IgD-negative memory B cell (primary cell): ENCODE results near the gene CEP128. TPM values are rescaled to one million over a fixed set of nuclear protein-coding genes. Genes with fewer than 3 reads are reported as not detected.
A peak's percentile ranks its signal among the peaks of the same experiment; 100 is the strongest.

Experiments used
- H3K27ac Mint-ChIP-seq, 3 donors: one replicate each; pipeline ENCODE4 v1.8.0; 2020 to 2022; ENCODE audit warnings: mild to moderate bottlenecking in 3 of 3, mixed read lengths in 3 of 3, moderate library complexity in 1 of 3
- H3K27me3 Mint-ChIP-seq: one replicate; pipeline ENCODE4 v1.8.0; 2021; ENCODE audit warnings: mixed read lengths
- H3K36me3 Mint-ChIP-seq: one replicate; pipeline ENCODE4 v1.8.0; 2020; ENCODE audit warnings: mild to moderate bottlenecking, mixed read lengths
- H3K4me1 Mint-ChIP-seq, 3 donors: one replicate each; pipeline ENCODE4 v1.8.0; 2020 to 2022; ENCODE audit warnings: mixed read lengths in 3 of 3, mild to moderate bottlenecking in 1 of 3
- H3K4me3 Mint-ChIP-seq, 4 donors: one replicate each; pipeline ENCODE4 v1.8.0; 2020 to 2022; ENCODE audit warnings: mild to moderate bottlenecking in 4 of 4, mixed read lengths in 4 of 4, moderate library complexity in 3 of 4
- H3K9me3 Mint-ChIP-seq, 3 donors: one replicate each; pipeline ENCODE4 v1.8.0; 2020 to 2021; ENCODE audit warnings: mixed read lengths in 3 of 3, mild to moderate bottlenecking in 1 of 3
- polyA plus RNA-seq: library from polyadenylated mRNA; unstranded; fragments of 300-500 nt; fragmentation: Illumina TruSeq; gene quantifications from one replicate; pipeline ENCODE4 v1.2.3, GENCODE V29; 2021

The CEP128 gene
- polyA plus RNA-seq, 1 donor from 2014 or later, result 2.8 TPM

DNA sequence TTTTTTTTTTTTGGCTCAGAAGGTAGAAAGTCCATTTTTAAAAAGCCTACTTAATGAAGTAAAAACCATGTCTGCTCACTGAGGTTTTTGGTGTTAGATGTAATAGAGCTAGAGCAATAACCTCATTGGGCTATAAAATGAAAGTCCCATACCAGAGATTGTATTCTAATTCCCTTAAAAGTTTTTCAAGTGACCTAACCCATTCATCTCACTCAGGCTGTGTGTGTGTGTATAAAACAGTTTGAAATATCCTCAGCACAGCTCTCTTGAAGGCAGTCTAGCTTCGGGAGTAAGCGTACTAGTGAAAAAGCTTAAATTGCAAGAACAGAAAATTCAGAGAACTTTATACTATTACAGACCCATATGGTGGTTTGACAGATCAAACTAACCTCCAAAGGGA lies 313.8 kb downstream of the CEP128 start:
- H3K27ac Mint-ChIP-seq, result no peak overlapping the region
- H3K9me3 Mint-ChIP-seq, result peaks cover 0 to 2% (median 0%) of the 10 kb centered on the region in 3 donors

DNA sequence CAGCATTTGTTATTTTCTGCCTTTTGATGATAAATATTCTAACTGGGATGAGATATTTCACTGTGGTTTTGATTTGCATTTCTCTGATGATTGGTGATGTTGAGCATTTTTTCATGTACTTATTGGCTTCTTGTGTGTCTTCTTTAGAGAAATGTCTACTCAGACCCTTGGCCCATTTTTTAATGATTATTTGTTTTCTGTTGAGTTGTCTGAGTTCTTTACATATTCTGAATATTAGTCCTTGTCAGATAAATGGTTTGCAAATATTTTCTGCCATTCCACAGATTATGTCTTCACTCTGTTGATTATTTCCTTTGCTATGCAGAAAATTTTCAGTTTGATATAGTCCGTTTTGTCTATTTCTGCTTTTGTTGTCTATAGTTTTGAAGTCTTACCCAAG lies 317.0 kb downstream of the CEP128 start:
- Mint-ChIP-seq H3K27ac (no peak overlapping the region), H3K4me3 (no peak overlapping the region), H3K4me1 (peaks cover 0 to 7% (median 5%) of the 10 kb centered on the region in 3 donors), H3K27me3 (no peaks in the 10 kb centered on the region), H3K9me3 (peaks cover 0 to 2% (median 0%) of the 10 kb centered on the region in 3 donors), H3K36me3 (peaks cover 3% of the 10 kb centered on the region)

More for the DNA sequence above, 313.8 kb downstream of the CEP128 start:
- Mint-ChIP-seq H3K4me1 (no peaks in the 10 kb centered on the region), H3K36me3 (peaks cover 3% of the 10 kb centered on the region), H3K4me3 (no peak overlapping the region), H3K27me3 (no peaks in the 10 kb centered on the region)

DNA sequence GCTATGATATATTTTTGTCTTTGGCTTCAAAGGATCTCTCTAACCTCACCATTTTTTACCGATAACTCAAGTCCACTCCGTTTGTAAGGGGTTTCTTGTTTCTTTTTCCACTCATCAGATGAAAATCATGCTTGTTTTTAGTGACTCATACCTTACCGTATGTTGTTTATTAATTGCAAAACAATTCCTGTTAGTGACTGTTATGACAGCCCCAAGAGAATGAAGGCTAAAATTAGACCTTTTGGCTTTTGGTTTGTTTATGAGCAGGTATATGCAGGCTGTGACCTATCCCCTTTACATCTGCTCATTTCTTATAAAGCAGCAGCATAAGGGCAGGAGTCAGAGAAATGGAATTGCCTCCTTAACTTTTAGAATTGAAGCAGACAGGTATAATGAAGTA lies 319.8 kb downstream of the CEP128 start:
- Mint-ChIP-seq H3K36me3 (peaks cover 3% of the 10 kb centered on the region), H3K4me1 (peaks cover 0 to 7% (median 5%) of the 10 kb centered on the region in 3 donors), H3K27me3 (no peaks in the 10 kb centered on the region), H3K9me3 (peaks cover 0 to 2% (median 0%) of the 10 kb centered on the region in 3 donors), H3K27ac (no peak overlapping the region), H3K4me3 (no peak overlapping the region)

DNA sequence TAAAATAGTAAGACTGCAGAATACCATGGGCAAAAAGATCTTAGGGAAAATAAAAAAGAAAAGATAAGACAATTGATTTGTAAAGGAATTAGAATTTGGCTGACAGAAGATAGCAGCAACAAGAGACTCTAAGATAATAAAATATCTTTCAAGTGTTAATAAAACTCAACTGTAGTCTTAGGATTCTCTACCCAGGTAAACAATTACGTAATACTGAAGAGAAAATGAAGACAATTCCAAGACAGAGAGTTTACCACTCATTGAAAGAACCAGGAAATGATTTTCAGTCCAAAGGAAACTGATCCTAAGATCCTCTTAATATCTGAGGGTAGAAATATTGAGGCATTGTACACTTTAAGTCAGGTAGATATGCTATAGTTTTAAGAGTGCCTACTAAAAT lies 321.1 kb downstream of the CEP128 start:
- no peaks in the 10 kb centered on the region for H3K36me3 Mint-ChIP-seq
- H3K27ac Mint-ChIP-seq, result peak overlapping the region in 1 of 3 donors; percentile 6
- H3K27me3 Mint-ChIP-seq, result no peaks in the 10 kb centered on the region
- peaks cover 0 to 7% (median 5%) of the 10 kb centered on the region in 3 donors for H3K4me1 Mint-ChIP-seq
- no peaks in the 10 kb centered on the region for H3K9me3 Mint-ChIP-seq
- no peak overlapping the region for H3K4me3 Mint-ChIP-seq

DNA sequence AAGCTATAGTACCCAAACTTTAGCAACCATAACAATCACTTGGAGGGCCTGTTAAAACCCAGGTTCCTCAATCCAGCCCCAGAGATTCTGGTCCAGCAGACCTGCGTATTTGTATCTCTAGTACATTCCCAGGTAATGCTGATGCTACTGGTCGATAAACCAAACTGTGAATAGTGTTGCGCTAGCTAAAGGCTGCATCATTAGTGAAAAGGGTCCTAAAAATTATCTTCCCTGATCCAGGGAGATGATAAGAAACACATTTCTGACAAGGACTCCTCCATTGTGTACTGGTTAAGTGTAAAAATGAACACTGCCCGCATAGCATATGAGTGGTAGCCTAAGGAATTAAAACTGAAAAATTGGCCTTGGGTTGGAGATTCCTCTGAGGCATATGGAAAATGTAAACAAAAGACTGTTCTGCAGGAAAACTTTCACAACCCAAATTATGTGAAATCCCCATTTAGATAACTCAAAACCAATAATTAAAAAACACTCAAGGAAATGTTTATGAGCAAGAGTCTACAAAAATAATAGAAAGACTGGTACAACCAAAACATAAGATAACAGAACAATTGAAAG lies 322.7 kb downstream of the CEP128 start:
- no peak overlapping the region for H3K4me3 Mint-ChIP-seq

DNA sequence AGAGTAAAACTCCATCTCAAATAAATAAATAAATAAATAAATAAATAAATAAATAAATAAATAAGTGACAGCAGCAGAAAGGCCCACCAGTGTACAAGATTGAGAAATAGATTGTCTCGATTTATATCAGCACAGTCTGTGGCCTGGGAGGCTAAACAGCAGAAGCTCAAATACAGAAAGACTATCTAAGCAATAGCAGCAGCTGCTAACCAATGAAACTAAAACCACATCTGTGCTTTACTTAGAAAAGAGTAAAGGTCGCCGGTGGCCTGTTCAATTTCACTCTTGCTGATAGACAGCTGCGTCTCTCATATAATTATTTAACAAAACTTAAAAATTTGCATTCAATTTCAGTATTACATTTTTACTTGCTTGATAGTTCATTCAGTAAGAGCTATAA lies 325.7 kb downstream of the CEP128 start:
- Mint-ChIP-seq H3K27ac (no peak overlapping the region), H3K4me1 (no peaks in the 10 kb centered on the region), H3K27me3 (no peaks in the 10 kb centered on the region), H3K36me3 (no peaks in the 10 kb centered on the region), H3K4me3 (no peak overlapping the region), H3K9me3 (no peaks in the 10 kb centered on the region)

More for the DNA sequence above, 322.7 kb downstream of the CEP128 start:
- no peak overlapping the region for H3K27ac Mint-ChIP-seq
- H3K4me1 Mint-ChIP-seq, result peaks cover 0 to 7% (median 5%) of the 10 kb centered on the region in 3 donors
- H3K36me3 Mint-ChIP-seq, result no peaks in the 10 kb centered on the region
- H3K27me3 Mint-ChIP-seq, result no peaks in the 10 kb centered on the region
- H3K9me3 Mint-ChIP-seq, result no peaks in the 10 kb centered on the region

DNA sequence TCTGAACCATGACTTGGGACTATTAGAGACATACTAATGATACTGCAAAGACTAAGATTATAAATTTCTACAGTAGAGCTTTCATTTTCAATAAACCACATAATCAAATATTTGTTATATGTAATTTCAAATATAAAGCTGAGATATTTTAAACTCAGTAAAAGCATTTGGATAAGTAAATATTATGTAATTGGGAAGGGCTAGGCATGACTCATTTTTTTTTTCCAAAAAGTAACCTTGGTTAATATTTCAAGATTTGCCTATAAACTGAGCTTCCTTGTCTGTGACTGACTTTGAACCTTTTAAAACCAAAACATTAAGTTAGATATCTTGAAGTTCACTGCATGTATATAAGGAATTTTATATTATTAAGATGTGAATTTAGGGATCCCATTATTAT lies 332.5 kb downstream of the CEP128 start:
- no peak overlapping the region for H3K4me3 Mint-ChIP-seq

DNA sequence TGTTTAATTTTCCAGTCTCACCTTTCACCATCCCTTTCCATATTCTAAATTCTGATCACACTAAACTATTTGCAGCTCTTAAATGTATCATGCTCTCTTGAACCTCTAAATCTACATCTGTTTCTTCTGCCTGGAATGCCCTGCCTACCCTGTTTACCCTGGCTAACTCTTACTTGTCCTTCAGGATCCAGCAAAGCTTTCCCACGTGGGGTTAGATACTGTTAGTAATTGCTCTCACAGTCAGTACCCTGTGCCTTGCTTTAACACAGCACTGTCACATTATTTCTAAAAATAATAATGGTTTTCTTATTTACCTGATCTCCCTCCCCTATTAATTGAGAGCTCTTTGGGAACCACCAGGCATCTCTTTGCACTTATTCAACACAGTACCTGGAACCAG lies 333.0 kb downstream of the CEP128 start:
- H3K4me1 Mint-ChIP-seq, result no peaks in the 10 kb centered on the region
- no peak overlapping the region for H3K27ac Mint-ChIP-seq
- no peaks in the 10 kb centered on the region for H3K9me3 Mint-ChIP-seq
- no peaks in the 10 kb centered on the region for H3K27me3 Mint-ChIP-seq
- no peaks in the 10 kb centered on the region for H3K36me3 Mint-ChIP-seq
- no peak overlapping the region for H3K4me3 Mint-ChIP-seq

More for the DNA sequence above, 332.5 kb downstream of the CEP128 start:
- Mint-ChIP-seq H3K27ac (no peak overlapping the region), H3K4me1 (no peaks in the 10 kb centered on the region), H3K9me3 (no peaks in the 10 kb centered on the region), H3K27me3 (no peaks in the 10 kb centered on the region), H3K36me3 (no peaks in the 10 kb centered on the region)

DNA sequence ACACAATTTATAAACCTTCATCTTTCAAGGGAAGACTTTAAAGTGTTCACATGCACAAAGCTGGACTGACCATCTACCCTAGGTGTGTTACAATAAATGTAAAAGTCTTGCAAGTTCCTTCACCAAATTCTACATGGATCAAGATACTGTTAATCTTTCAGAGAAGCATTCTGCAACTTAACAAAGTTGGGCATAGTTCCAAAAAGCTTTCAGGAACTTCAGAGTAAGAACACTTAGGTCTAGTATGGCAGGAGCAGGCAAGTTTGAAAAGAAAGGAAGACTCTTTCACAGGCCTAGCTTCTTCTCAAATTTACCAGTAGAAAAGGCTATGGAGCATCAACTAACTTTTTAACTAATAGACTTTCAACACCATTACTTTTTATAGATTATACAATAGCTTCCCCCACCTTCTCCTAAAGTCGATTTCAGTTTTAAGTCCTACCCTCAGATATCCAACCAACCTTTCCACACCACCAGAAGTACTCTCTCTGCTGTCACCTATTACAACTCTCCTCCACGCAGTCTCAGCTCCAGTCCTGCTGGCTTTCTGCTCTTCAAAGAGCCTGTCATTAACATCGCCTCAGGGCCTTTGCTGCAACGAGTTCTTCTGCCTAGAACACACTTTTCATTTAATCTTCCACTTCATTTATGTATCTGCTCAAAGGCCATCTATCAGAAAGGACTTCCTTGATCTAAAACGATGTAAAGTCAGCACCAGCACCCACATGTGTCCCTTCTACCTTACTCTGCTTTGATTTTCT lies 333.9 kb downstream of the CEP128 start:
- no peak overlapping the region for H3K4me3 Mint-ChIP-seq
- no peaks in the 10 kb centered on the region for H3K4me1 Mint-ChIP-seq
- H3K27me3 Mint-ChIP-seq, result no peaks in the 10 kb centered on the region
- H3K9me3 Mint-ChIP-seq, result no peaks in the 10 kb centered on the region
- no peak overlapping the region for H3K27ac Mint-ChIP-seq
- H3K36me3 Mint-ChIP-seq, result no peaks in the 10 kb centered on the region

DNA sequence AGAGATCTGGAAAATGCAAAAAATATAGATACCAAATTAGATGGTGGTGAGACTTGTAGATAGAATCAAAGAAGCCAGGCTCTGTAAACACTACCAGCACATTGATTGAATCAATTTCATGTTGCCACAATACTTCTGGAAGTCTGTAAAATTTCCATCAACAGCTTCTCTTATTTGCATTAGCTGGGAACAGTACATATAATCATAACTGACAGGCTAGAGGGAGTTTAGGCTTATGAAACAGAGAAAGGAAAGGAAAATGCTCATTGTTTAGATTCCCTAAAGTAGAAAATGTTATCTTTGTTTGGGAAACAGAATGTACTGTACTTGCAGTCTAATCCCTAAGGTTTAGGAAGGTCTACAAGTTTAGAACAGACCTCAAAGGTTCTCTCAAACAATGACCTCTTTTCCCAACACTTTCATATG lies 335.2 kb downstream of the CEP128 start:
- Mint-ChIP-seq H3K4me3 (no peak overlapping the region), H3K4me1 (no peaks in the 10 kb centered on the region), H3K9me3 (no peaks in the 10 kb centered on the region), H3K27me3 (no peaks in the 10 kb centered on the region), H3K27ac (no peak overlapping the region), H3K36me3 (no peaks in the 10 kb centered on the region)

DNA sequence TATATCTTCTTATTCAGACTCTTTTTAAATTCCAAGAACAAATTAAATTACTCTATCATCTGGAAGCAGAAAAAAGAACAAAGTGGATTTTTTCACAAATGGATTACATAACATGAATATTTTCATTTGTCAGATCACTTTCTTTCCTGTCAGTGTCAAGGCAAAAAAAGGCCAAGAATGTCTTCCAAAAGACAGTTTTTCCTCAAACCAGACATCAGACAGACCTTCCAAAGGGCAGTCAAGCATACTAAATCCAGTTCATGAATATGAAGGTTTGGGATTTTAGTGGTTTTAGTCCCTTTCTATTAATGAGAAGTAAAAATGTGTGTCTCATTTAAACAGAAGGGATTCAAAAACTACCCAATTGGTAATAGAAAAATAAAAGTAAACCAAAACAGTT lies 336.0 kb downstream of the CEP128 start:
- H3K9me3 Mint-ChIP-seq, result no peaks in the 10 kb centered on the region
- no peaks in the 10 kb centered on the region for H3K36me3 Mint-ChIP-seq
- H3K4me3 Mint-ChIP-seq, result no peak overlapping the region
- no peaks in the 10 kb centered on the region for H3K27me3 Mint-ChIP-seq
- no peak overlapping the region for H3K27ac Mint-ChIP-seq
- no peaks in the 10 kb centered on the region for H3K4me1 Mint-ChIP-seq

DNA sequence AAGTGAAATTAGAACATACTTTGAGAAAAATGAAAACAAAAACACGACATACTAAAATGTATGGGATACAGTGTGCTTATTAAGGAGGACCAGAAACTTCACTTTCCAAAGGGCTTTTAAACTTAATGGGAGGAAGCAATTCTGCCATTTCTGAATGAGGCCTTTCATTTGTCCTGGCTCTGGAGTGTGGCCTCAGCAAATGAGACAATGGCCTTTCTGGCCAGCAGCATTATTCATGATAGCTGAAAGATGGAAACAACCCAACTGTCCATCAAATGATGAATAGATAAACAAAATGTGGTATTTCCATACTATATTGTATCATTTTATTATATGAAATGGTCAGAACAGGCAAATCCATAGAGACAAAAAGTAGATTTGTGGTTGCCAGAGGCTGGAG lies 338.6 kb downstream of the CEP128 start:
- peaks cover 4% of the 10 kb centered on the region for H3K36me3 Mint-ChIP-seq
- no peaks in the 10 kb centered on the region for H3K27me3 Mint-ChIP-seq
- no peaks in the 10 kb centered on the region for H3K9me3 Mint-ChIP-seq
- H3K27ac Mint-ChIP-seq, result no peak overlapping the region
- H3K4me1 Mint-ChIP-seq, result peaks cover 0 to 2% (median 0%) of the 10 kb centered on the region in 3 donors
- no peak overlapping the region for H3K4me3 Mint-ChIP-seq

DNA sequence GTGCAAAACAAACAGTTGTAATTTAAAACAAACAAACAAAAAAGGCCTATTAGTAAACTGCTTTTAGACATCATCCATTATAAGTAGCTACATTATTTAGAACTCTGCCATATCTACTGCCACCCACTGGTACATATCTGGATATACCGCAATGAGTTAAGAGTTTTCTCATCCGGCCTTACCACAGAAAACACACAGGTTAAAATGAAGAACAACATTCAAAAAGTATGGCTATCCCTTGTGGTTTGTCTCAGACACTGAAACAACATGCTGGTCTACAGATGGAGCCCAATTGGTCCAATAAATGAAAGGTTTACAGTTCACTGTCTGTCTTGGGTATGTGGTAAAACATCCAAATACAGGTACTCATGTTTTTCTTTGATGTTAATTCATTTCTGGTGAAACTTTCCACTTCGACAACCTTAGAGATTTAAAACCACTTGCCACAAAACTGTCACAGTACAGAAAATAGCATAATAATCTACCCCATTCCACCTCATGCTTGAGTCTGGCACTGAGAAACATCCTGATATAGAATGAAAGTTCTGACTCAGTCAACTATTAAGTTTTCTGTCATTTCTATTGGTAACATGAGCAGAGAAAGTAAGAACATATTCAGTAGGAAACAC lies 354.3 kb downstream of the CEP128 start:
- H3K27ac Mint-ChIP-seq, result no peak overlapping the region
- peaks cover 0 to 3% (median 0%) of the 10 kb centered on the region in 3 donors for H3K4me1 Mint-ChIP-seq
- no peak overlapping the region for H3K4me3 Mint-ChIP-seq
- H3K9me3 Mint-ChIP-seq, result peaks cover 0 to 11% (median 2%) of the 10 kb centered on the region in 3 donors
- peaks cover 5% of the 10 kb centered on the region for H3K36me3 Mint-ChIP-seq
- H3K27me3 Mint-ChIP-seq, result peaks cover 2% of the 10 kb centered on the region

DNA sequence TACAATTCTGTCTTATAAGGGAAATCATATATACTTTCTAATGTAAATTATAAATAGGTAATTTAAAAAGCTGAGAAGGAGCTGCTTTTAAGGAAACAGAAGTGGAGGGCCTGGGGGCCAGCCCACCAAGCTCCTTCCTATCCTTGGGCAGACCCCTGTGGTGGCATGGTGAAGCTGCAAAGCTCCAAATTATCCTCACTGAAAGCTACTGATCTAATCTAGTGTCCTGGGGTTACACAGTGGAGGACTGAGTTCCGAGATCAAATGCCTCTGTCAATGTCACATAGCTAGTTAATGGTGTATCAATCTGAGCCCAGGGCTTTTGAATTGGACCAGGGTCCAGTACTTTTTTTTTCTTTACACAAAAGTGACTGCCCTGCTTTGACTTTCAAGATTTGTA lies 355.4 kb downstream of the CEP128 start:
- Mint-ChIP-seq H3K4me3 (no peak overlapping the region), H3K9me3 (peaks cover 0 to 2% (median 2%) of the 10 kb centered on the region in 3 donors), H3K36me3 (peaks cover 5% of the 10 kb centered on the region), H3K4me1 (peaks cover 0 to 3% (median 0%) of the 10 kb centered on the region in 3 donors), H3K27ac (no peak overlapping the region), H3K27me3 (peaks cover 2% of the 10 kb centered on the region)

DNA sequence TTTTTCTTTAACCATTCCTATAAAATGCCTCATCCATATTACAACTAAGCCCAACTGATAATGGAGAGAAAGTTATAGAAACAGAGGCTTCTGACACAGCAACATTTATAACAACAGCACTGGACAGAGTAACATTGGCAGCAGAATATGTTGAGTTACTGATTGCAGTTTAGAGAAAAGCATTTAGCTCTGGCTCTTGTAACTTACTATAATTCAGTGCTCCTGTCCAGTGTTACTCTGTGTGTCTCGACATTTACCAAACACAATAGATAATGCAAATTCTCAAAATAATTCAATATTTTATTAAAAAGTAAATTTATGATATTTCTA lies 356.1 kb downstream of the CEP128 start:
- no peak overlapping the region for H3K4me3 Mint-ChIP-seq
- peaks cover 0 to 2% (median 2%) of the 10 kb centered on the region in 3 donors for H3K9me3 Mint-ChIP-seq

More for the DNA sequence above, 356.1 kb downstream of the CEP128 start:
- peaks cover 5% of the 10 kb centered on the region for H3K36me3 Mint-ChIP-seq
- H3K27me3 Mint-ChIP-seq, result peaks cover 2% of the 10 kb centered on the region
- H3K4me1 Mint-ChIP-seq, result peaks cover 0 to 3% (median 0%) of the 10 kb centered on the region in 3 donors
- no peak overlapping the region for H3K27ac Mint-ChIP-seq
